ENCODE measurements around the gene HOXC4. TPM values are rescaled to one million over a fixed set of nuclear protein-coding genes. Genes with fewer than 3 reads are reported as not detected.
"Not testable (repeated sequence)": the region's sequence is repeated elsewhere in the genome, so short reads cannot be mapped to it uniquely, and the experiment has no call there.

HOXC4 gene
- total RNA-seq, 1 donor from 2014 or later, result not detected

GRCh38 chr12:54082397-54082892 is 28.8 kb downstream of the HOXC4 start:
- peaks cover 15% of the 10 kb centered on the region for H3K27me3 ChIP-seq (ENCODE audit: control insufficient read depth, insufficient read depth, low read length)
- DNase-seq (ENCODE audit: low read depth) (no peak), FAIRE-seq (no peak)
- no peak overlapping the region for H3K4me3 ChIP-seq (ENCODE audit: low read depth, low read length)
- H3K36me3 ChIP-seq (ENCODE audit: control insufficient read depth, insufficient read depth, low read length), result no peaks in the 10 kb centered on the region
- TF ChIP-seq CTCF (IDR thresholded peaks at IDR 0.05; ENCODE audit: insufficient read depth, low read length, severe bottlenecking), result no peak

GRCh38 chr12:54088011-54088410 is 34.4 kb downstream of the HOXC4 start:
- H3K4me3 ChIP-seq (ENCODE audit: low read depth, low read length); FAIRE-seq; DNase-seq (ENCODE audit: low read depth); H3K36me3 ChIP-seq (ENCODE audit: control insufficient read depth, insufficient read depth, low read length): not testable (repeated sequence)
- peaks cover 17% of the 10 kb centered on the region for H3K27me3 ChIP-seq (ENCODE audit: control insufficient read depth, insufficient read depth, low read length)

GRCh38 chr12:54089465-54089864 is 35.8 kb downstream of the HOXC4 start:
- FAIRE-seq, result not testable (repeated sequence)
- peaks cover 11% of the 10 kb centered on the region for H3K27me3 ChIP-seq (ENCODE audit: control insufficient read depth, insufficient read depth, low read length)

GRCh38 chr12:54090312-54090711 is 36.7 kb downstream of the HOXC4 start:
- H3K4me3 ChIP-seq (ENCODE audit: low read depth, low read length), result not testable (repeated sequence)

More at GRCh38 chr12:54089465-54089864, 35.8 kb downstream of the HOXC4 start:
- H3K36me3 ChIP-seq (ENCODE audit: control insufficient read depth, insufficient read depth, low read length); DNase-seq (ENCODE audit: low read depth); H3K4me3 ChIP-seq (ENCODE audit: low read depth, low read length): not testable (repeated sequence)

GRCh38 chr12:54092943-54093342 is 39.3 kb downstream of the HOXC4 start:
- FAIRE-seq; H3K36me3 ChIP-seq (ENCODE audit: control insufficient read depth, insufficient read depth, low read length); DNase-seq (ENCODE audit: low read depth); H3K27me3 ChIP-seq (ENCODE audit: control insufficient read depth, insufficient read depth, low read length); H3K4me3 ChIP-seq (ENCODE audit: low read depth, low read length): not testable (repeated sequence)

More at GRCh38 chr12:54090312-54090711, 36.7 kb downstream of the HOXC4 start:
- H3K36me3 ChIP-seq (ENCODE audit: control insufficient read depth, insufficient read depth, low read length); DNase-seq (ENCODE audit: low read depth); FAIRE-seq; H3K27me3 ChIP-seq (ENCODE audit: control insufficient read depth, insufficient read depth, low read length): not testable (repeated sequence)

GRCh38 chr12:54095928-54096327 is 42.3 kb downstream of the HOXC4 start:
- not testable (repeated sequence) for H3K36me3 ChIP-seq (ENCODE audit: control insufficient read depth, insufficient read depth, low read length); H3K4me3 ChIP-seq (ENCODE audit: low read depth, low read length); DNase-seq (ENCODE audit: low read depth); H3K27me3 ChIP-seq (ENCODE audit: control insufficient read depth, insufficient read depth, low read length); FAIRE-seq

GRCh38 chr12:54098644-54099043 is 45.0 kb downstream of the HOXC4 start:
- not testable (repeated sequence) for FAIRE-seq; H3K4me3 ChIP-seq (ENCODE audit: low read depth, low read length); DNase-seq (ENCODE audit: low read depth); H3K27me3 ChIP-seq (ENCODE audit: control insufficient read depth, insufficient read depth, low read length); H3K36me3 ChIP-seq (ENCODE audit: control insufficient read depth, insufficient read depth, low read length)

GRCh38 chr12:54100588-54100987 is 47.0 kb downstream of the HOXC4 start:
- FAIRE-seq; H3K4me3 ChIP-seq (ENCODE audit: low read depth, low read length); DNase-seq (ENCODE audit: low read depth); H3K36me3 ChIP-seq (ENCODE audit: control insufficient read depth, insufficient read depth, low read length); H3K27me3 ChIP-seq (ENCODE audit: control insufficient read depth, insufficient read depth, low read length): not testable (repeated sequence)

- H3K27me3 ChIP-seq (ENCODE audit: control insufficient read depth, insufficient read depth, low read length), result peaks cover 10% of the 10 kb centered on the region
- not testable (repeated sequence) for DNase-seq (ENCODE audit: low read depth); FAIRE-seq; H3K36me3 ChIP-seq (ENCODE audit: control insufficient read depth, insufficient read depth, low read length); H3K4me3 ChIP-seq (ENCODE audit: low read depth, low read length)
Measured at GRCh38 chr12:54102223-54102622, 48.6 kb downstream of the HOXC4 start.

- H3K4me3 ChIP-seq (ENCODE audit: low read depth, low read length); H3K36me3 ChIP-seq (ENCODE audit: control insufficient read depth, insufficient read depth, low read length); FAIRE-seq; DNase-seq (ENCODE audit: low read depth): not testable (repeated sequence)
- H3K27me3 ChIP-seq (ENCODE audit: control insufficient read depth, insufficient read depth, low read length), result peaks cover 14% of the 10 kb centered on the region
Measured at GRCh38 chr12:54103827-54104226, 50.2 kb downstream of the HOXC4 start.

Other genes with a start within 250 kb of the HOXC4 start
- gene HOXC13, start 115.0 kb upstream of the HOXC4 start, total RNA-seq, result not detected in 2 replicates
- gene HOXC12, start 98.9 kb upstream of the HOXC4 start, total RNA-seq, result not detected in 2 replicates
- gene HOXC11, start 80.7 kb upstream of the HOXC4 start, total RNA-seq, result not detected in 2 replicates
- not detected in 2 replicates for gene HOTAIR, start 78.9 kb upstream of the HOXC4 start, total RNA-seq
- gene HOXC10, start 68.7 kb upstream of the HOXC4 start, total RNA-seq, result not detected in 2 replicates
- not detected in 2 replicates for gene HOXC9, start 53.7 kb upstream of the HOXC4 start, total RNA-seq
- gene HOXC8, start 44.9 kb upstream of the HOXC4 start, total RNA-seq, result not detected in 2 replicates
- gene HOXC6, start 25.4 kb upstream of the HOXC4 start, total RNA-seq, result not detected in 2 replicates
- gene HOXC5, start 20.8 kb upstream of the HOXC4 start, total RNA-seq, result not detected in 2 replicates
- gene SMUG1, start 135.2 kb downstream of the HOXC4 start, total RNA-seq, result 36.1 and 48.5 TPM in 2 replicates
- 13.2 and 16.0 TPM in 2 replicates for gene CBX5, start 226.3 kb downstream of the HOXC4 start, total RNA-seq
- 329 and 428 TPM in 2 replicates for gene HNRNPA1, start 226.9 kb downstream of the HOXC4 start, total RNA-seq
- gene NFE2, start 247.2 kb downstream of the HOXC4 start, total RNA-seq, result not detected in 2 replicates